PC-9 (cell line): ENCODE results near the gene ABCA1.

Experiments used
- EZH2 ChIP-seq: fragments of 200-600 bp; sonication (generic); IDR thresholded peaks from 2 replicates; pipeline ENCODE4 v1.8.0; 2017; ENCODE audit warnings: antibody characterized with exemption, low read depth
- TF ChIP-seq, protein P1 (sequence below): fragments of 200-600 bp; sonication (generic); conservative IDR thresholded peaks from 2 replicates; pipeline ENCODE4 v1.6.1; 2017; ENCODE audit warnings: mixed run types, antibody characterized with exemption, mild to moderate bottlenecking, moderate library complexity

DNA sequence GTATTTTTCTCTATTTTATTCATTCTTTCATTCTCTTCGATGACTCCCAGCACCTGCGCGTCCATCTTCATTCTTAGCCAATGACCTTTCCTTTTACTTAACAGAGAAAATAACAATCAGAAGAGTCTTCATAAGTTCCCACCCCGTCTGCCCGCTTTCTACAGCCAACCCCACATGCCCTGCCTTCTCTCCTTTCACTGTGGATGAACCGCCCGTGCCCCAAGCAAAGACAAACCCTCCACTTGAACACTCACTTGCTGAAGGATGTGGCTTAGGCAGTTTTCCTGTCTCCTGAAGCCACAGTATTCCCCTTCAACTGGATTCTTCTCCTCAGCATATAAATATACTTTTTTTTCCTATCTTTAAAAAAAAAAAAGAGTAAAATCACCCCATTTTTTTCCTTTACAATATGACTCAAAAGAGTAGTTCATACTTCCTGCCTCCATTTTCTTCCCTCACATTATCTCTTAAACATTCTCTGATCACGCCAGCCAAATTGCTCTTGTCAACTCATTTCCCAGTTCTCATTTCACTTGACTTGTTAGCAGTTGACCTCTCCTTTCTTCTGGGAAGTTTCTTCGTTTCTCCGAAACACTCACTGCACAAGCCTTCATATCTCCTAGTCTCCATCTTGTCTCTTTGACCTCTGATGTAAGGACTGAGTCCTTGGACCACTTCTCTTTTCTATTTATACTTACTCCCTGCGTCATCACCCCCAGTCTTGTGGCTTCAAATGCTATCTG is 153.0 kb downstream of the ABCA1 start:
- TF ChIP-seq, protein P1, sequence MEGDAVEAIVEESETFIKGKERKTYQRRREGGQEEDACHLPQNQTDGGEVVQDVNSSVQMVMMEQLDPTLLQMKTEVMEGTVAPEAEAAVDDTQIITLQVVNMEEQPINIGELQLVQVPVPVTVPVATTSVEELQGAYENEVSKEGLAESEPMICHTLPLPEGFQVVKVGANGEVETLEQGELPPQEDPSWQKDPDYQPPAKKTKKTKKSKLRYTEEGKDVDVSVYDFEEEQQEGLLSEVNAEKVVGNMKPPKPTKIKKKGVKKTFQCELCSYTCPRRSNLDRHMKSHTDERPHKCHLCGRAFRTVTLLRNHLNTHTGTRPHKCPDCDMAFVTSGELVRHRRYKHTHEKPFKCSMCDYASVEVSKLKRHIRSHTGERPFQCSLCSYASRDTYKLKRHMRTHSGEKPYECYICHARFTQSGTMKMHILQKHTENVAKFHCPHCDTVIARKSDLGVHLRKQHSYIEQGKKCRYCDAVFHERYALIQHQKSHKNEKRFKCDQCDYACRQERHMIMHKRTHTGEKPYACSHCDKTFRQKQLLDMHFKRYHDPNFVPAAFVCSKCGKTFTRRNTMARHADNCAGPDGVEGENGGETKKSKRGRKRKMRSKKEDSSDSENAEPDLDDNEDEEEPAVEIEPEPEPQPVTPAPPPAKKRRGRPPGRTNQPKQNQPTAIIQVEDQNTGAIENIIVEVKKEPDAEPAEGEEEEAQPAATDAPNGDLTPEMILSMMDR, result no peak
- no peak for TF ChIP-seq EZH2
